ENCODE measurements around the gene RREB1.

The RREB1 gene

DNA sequence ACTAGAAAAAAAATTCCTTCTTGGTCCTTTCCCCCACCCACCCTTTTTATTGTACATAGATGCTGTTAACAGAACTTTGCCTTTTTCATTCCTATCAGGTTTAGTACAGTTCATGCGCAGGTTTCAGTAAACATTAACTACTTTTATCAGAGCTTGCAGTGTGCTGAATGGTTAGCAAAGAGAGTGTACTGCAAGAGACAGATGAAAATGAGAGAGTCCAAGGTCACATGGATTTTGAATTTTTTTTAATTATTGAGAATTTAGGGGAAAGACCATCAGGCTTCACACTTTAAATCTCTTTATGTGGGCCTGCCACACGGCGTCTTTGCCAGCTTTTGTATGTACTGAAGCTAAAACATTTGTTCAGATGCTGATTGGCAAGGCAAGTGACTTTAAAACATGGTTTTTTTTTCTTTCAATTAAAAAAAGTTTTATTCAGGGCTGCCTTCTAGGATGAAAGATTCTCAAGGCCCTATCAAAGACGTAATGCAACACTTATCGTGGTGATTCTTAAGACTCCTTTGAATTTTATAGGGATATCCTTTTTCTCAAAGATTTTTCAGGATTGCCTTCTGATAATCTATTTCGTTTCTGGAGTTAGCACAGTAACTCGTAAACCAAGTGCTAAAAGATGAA, 32.2 kb downstream of the RREB1 start:
- H3K27ac ChIP-seq (ENCODE audit: low read depth, low read length): peak overlapping the region; percentile 89
- peak overlapping the region in 1 of 2 donors; percentile 72 for H3K4me3 ChIP-seq (ENCODE audit: low read depth in 1 of 2, low read length in 2 of 2)
- H3K9ac ChIP-seq (ENCODE audit: low read length): peak overlapping the region; percentile 60
- H3K27me3 ChIP-seq (ENCODE audit: control insufficient read depth in 1 of 2, insufficient read depth in 2 of 2, low read length in 2 of 2): no peaks in the 10 kb centered on the region
- H3K36me3 ChIP-seq (ENCODE audit: insufficient read depth, low read length): no peaks in the 10 kb centered on the region
- H3K4me1 ChIP-seq (ENCODE audit: insufficient read depth, low read length): peaks cover 60% of the 10 kb centered on the region
- no peaks in the 10 kb centered on the region for H3K9me3 ChIP-seq (ENCODE audit: low read length)

- Histone ChIP-seq H3K27me3 (ENCODE audit: control insufficient read depth in 1 of 2, insufficient read depth in 2 of 2, low read length in 2 of 2) (no peaks in the 10 kb centered on the region), H3K4me3 (ENCODE audit: low read depth in 1 of 2, low read length in 2 of 2) (peak overlapping the region; percentile 67 to 72), H3K27ac (ENCODE audit: low read depth, low read length) (peak overlapping the region; percentile 89), H3K4me1 (ENCODE audit: insufficient read depth, low read length) (peaks cover 68% of the 10 kb centered on the region), H3K9ac (ENCODE audit: low read length) (peak overlapping the region; percentile 60), H3K36me3 (ENCODE audit: insufficient read depth, low read length) (no peaks in the 10 kb centered on the region), H3K9me3 (ENCODE audit: low read length) (no peaks in the 10 kb centered on the region)
Observed at GRCh38 chr6:7140631-7141378, 33.0 kb downstream of the RREB1 start.

GRCh38 chr6:7142228-7142801, 34.6 kb downstream of the RREB1 start:
- Histone ChIP-seq H3K36me3 (ENCODE audit: insufficient read depth, low read length) (no peaks in the 10 kb centered on the region), H3K27ac (ENCODE audit: low read depth, low read length) (peak overlapping the region; percentile 56), H3K4me3 (ENCODE audit: low read depth in 1 of 2, low read length in 2 of 2) (no peak overlapping the region), H3K9me3 (ENCODE audit: low read length) (no peaks in the 10 kb centered on the region), H3K9ac (ENCODE audit: low read length) (no peak overlapping the region), H3K27me3 (ENCODE audit: control insufficient read depth in 1 of 2, insufficient read depth in 2 of 2, low read length in 2 of 2) (no peaks in the 10 kb centered on the region), H3K4me1 (ENCODE audit: insufficient read depth, low read length) (peaks cover 76% of the 10 kb centered on the region)

DNA sequence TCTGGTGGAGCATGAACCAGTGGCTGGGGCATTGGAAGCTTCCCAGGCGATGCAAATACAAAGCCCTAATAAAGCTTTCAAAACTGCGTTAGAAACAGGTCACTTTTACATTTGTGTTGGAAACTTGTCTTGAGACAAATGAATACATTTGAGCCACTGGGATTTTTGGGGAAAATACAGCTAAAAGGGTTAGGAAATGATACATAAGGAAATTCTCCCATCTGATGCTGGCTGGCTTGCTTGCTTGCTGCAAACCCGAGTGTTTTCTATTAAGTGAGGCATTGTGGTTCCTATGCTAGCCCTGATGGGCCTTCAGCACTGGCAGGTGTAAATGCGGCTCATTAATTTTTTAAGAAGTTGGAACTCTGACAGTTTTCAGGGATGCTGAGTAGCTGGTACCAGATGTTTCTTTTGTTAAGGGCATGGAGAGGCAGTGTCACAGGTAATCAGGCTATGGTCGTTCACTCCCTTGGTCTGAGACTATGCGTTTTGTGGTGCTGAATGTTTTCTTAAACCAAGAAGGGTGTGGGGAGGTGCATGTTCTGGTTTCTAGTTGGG, 35.2 kb downstream of the RREB1 start:
- no peaks in the 10 kb centered on the region for H3K9me3 ChIP-seq (ENCODE audit: low read length)
- H3K36me3 ChIP-seq (ENCODE audit: insufficient read depth, low read length): no peaks in the 10 kb centered on the region
- no peak overlapping the region for H3K4me3 ChIP-seq (ENCODE audit: low read depth in 1 of 2, low read length in 2 of 2)
- peak overlapping the region; percentile 48 for H3K27ac ChIP-seq (ENCODE audit: low read depth, low read length)
- H3K27me3 ChIP-seq (ENCODE audit: control insufficient read depth in 1 of 2, insufficient read depth in 2 of 2, low read length in 2 of 2): no peaks in the 10 kb centered on the region
- peaks cover 76% of the 10 kb centered on the region for H3K4me1 ChIP-seq (ENCODE audit: insufficient read depth, low read length)
- H3K9ac ChIP-seq (ENCODE audit: low read length): no peak overlapping the region

DNA sequence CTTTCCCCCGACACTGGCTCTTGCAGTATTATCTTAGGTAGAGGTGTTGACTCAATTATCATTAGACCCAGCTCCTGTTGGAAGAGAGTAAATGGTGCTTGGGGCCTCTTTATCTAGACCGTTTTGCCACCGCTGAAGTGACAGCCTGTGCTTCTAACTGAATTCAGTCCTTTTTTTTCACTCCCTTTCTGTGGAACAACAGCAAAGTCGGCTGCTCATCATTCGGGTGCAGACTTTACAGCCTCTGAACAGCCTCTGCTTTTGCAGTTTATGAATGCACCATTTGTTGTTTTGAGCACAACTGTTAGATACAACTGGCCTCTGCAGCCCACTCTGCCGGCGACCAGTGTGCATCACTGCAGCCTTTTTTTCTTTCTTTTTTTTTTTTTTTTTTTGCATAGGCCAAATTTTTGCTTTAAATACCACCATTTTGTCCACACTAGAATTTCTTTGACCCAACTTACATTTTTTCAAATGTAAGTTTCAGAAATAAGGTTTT, 35.8 kb downstream of the RREB1 start:
- Histone ChIP-seq H3K27me3 (ENCODE audit: control insufficient read depth in 1 of 2, insufficient read depth in 2 of 2, low read length in 2 of 2) (no peaks in the 10 kb centered on the region), H3K9ac (ENCODE audit: low read length) (no peak overlapping the region), H3K9me3 (ENCODE audit: low read length) (no peaks in the 10 kb centered on the region), H3K36me3 (ENCODE audit: insufficient read depth, low read length) (no peaks in the 10 kb centered on the region), H3K4me3 (ENCODE audit: low read depth in 1 of 2, low read length in 2 of 2) (no peak overlapping the region), H3K27ac (ENCODE audit: low read depth, low read length) (peak overlapping the region; percentile 48), H3K4me1 (ENCODE audit: insufficient read depth, low read length) (peaks cover 76% of the 10 kb centered on the region)

- peak overlapping the region; percentile 12 for H3K9ac ChIP-seq (ENCODE audit: low read length)
- peaks cover 68% of the 10 kb centered on the region for H3K4me1 ChIP-seq (ENCODE audit: insufficient read depth, low read length)
- no peaks in the 10 kb centered on the region for H3K27me3 ChIP-seq (ENCODE audit: control insufficient read depth in 1 of 2, insufficient read depth in 2 of 2, low read length in 2 of 2)
- no peaks in the 10 kb centered on the region for H3K36me3 ChIP-seq (ENCODE audit: insufficient read depth, low read length)
- no peak overlapping the region for H3K4me3 ChIP-seq (ENCODE audit: low read depth in 1 of 2, low read length in 2 of 2)
- H3K27ac ChIP-seq (ENCODE audit: low read depth, low read length): peak overlapping the region; percentile 81
- no peaks in the 10 kb centered on the region for H3K9me3 ChIP-seq (ENCODE audit: low read length)
Observed at GRCh38 chr6:7144872-7145584, 37.3 kb downstream of the RREB1 start.

DNA sequence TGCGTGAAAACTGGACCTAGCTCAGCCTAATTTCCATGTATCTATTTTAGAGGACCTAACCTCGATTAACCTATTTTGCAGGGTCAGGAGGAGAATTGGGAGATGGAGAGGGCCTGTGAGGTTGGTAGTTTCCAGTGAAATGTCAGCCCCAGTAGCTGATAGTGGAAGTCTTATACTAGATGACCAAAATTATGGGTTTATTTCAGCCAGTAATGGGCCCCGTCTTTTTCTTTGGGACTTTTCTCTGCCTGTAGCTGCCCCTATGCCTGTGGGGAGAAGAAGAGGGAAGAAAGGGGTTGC, 37.8 kb downstream of the RREB1 start:
- H3K9me3 ChIP-seq (ENCODE audit: low read length): no peaks in the 10 kb centered on the region
- H3K9ac ChIP-seq (ENCODE audit: low read length): no peak overlapping the region
- peak overlapping the region; percentile 81 for H3K27ac ChIP-seq (ENCODE audit: low read depth, low read length)
- no peak overlapping the region for H3K4me3 ChIP-seq (ENCODE audit: low read depth in 1 of 2, low read length in 2 of 2)
- H3K4me1 ChIP-seq (ENCODE audit: insufficient read depth, low read length): peaks cover 65% of the 10 kb centered on the region
- no peaks in the 10 kb centered on the region for H3K36me3 ChIP-seq (ENCODE audit: insufficient read depth, low read length)
- H3K27me3 ChIP-seq (ENCODE audit: control insufficient read depth in 1 of 2, insufficient read depth in 2 of 2, low read length in 2 of 2): no peaks in the 10 kb centered on the region

DNA sequence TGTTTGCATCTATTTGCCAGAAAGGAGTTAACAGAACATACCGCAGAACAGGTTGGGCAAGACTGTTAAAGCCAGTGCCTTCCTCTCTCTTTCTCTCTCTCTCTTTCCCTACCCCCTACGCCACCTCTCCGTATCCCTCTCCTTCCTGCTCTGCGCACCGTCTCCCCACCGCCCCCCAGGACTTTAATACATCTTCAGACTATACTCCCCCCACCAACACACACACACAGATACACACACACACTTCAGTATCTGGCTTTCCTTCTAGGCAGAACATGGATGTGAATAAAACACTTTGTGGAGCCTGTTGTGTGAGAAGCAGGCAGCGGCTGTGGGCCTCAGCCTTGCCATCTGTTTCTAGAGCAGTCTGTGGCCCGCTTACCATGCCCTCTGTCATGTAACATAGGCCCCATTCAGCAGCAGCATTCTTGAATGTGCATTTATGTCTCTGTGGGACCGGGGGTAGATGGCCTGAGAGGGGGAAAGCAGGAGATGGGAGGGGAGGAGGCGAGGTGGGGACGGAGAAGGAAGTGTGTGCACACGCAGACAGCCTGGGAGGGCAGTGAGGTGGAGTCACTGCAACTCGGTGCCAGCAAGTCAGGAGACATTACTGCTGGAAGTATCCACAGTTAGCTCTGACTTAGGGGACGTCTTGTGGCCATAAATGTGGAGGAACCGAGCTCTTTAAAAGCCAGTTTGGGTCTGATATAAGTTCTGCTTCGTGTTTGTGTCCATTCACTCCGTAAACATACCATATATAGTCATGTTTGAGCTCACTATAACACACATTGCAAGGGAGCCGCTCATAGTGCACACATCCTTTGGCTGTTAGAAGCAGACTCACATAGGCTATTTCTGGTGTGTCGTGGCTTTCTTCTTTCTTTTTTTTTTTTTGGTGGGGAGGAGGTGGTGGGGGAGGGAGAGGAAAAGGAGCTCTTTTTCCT, 38.4 kb downstream of the RREB1 start:
- Histone ChIP-seq H3K27ac (ENCODE audit: low read depth, low read length) (peak overlapping the region; percentile 81), H3K27me3 (ENCODE audit: control insufficient read depth in 1 of 2, insufficient read depth in 2 of 2, low read length in 2 of 2) (no peaks in the 10 kb centered on the region), H3K36me3 (ENCODE audit: insufficient read depth, low read length) (no peaks in the 10 kb centered on the region), H3K9me3 (ENCODE audit: low read length) (no peaks in the 10 kb centered on the region), H3K4me1 (ENCODE audit: insufficient read depth, low read length) (peaks cover 69% of the 10 kb centered on the region), H3K9ac (ENCODE audit: low read length) (peak overlapping the region; percentile 23), H3K4me3 (ENCODE audit: low read depth in 1 of 2, low read length in 2 of 2) (no peak overlapping the region)

- H3K36me3 ChIP-seq (ENCODE audit: insufficient read depth, low read length): no peaks in the 10 kb centered on the region
- peak overlapping the region; percentile 81 for H3K27ac ChIP-seq (ENCODE audit: low read depth, low read length)
- peaks cover 74% of the 10 kb centered on the region for H3K4me1 ChIP-seq (ENCODE audit: insufficient read depth, low read length)
- H3K9ac ChIP-seq (ENCODE audit: low read length): peak overlapping the region; percentile 1
- H3K27me3 ChIP-seq (ENCODE audit: control insufficient read depth in 1 of 2, insufficient read depth in 2 of 2, low read length in 2 of 2): no peaks in the 10 kb centered on the region
- no peaks in the 10 kb centered on the region for H3K9me3 ChIP-seq (ENCODE audit: low read length)
- no peak overlapping the region for H3K4me3 ChIP-seq (ENCODE audit: low read depth in 1 of 2, low read length in 2 of 2)
Observed at GRCh38 chr6:7147051-7147671, 39.4 kb downstream of the RREB1 start.

GRCh38 chr6:7148100-7148822, 40.5 kb downstream of the RREB1 start:
- peaks cover 71% of the 10 kb centered on the region for H3K4me1 ChIP-seq (ENCODE audit: insufficient read depth, low read length)
- no peaks in the 10 kb centered on the region for H3K9me3 ChIP-seq (ENCODE audit: low read length)
- no peaks in the 10 kb centered on the region for H3K36me3 ChIP-seq (ENCODE audit: insufficient read depth, low read length)
- no peaks in the 10 kb centered on the region for H3K27me3 ChIP-seq (ENCODE audit: control insufficient read depth in 1 of 2, insufficient read depth in 2 of 2, low read length in 2 of 2)
- peak overlapping the region; percentile 10 for H3K27ac ChIP-seq (ENCODE audit: low read depth, low read length)
- H3K4me3 ChIP-seq (ENCODE audit: low read depth in 1 of 2, low read length in 2 of 2): no peak overlapping the region
- H3K9ac ChIP-seq (ENCODE audit: low read length): no peak overlapping the region
